HEK293T (cell line): ENCODE measurements around the gene DERL3.

Source experiments
- CTCF ChIA-PET: fragments of 350-600 bp; formaldehyde crosslinking; extraction: SDS; loops from one replicate; lab custom pipeline; 2021; ENCODE audit warnings: antibody characterized with exemption, inconsistent platforms; lab: Yijun Ruan, JAX
- POLR2A ChIA-PET: fragments of 350-600 bp; formaldehyde crosslinking; extraction: SDS; loops from one replicate; lab custom pipeline; 2020; ENCODE audit warnings: antibody characterized with exemption, inconsistent platforms; lab: Yijun Ruan, JAX
- DNase-seq: peaks from one replicate; pipeline ENCODE4 v3.0.0; 2012; ENCODE audit warnings: mixed read lengths; ENCODE audit errors: extremely low spot score
- ARNT ChIP-seq: fragments of 450-650 bp; IDR thresholded peaks from 2 replicates; pipeline ENCODE4 v1.6.1; 2017; ENCODE audit warnings: mild to moderate bottlenecking
- BHLHE40 ChIP-seq: fragments of 450-650 bp; IDR thresholded peaks from 2 replicates; pipeline ENCODE4 v1.6.1; 2016; ENCODE audit warnings: mild to moderate bottlenecking, moderate library complexity, borderline replicate concordance
- CTBP1 ChIP-seq: fragments of 450-650 bp; IDR thresholded peaks from 2 replicates; pipeline ENCODE4 v1.6.1; 2016; ENCODE audit warnings: borderline replicate concordance
- ELF4 ChIP-seq: fragments of 450-650 bp; IDR thresholded peaks from 2 replicates; pipeline ENCODE4 v1.6.1; 2017; ENCODE audit warnings: antibody characterized with exemption
- FOXA1 ChIP-seq: fragments of 450-650 bp; IDR thresholded peaks from 2 replicates; pipeline ENCODE4 v1.6.1; 2016; ENCODE audit warnings: mild to moderate bottlenecking
- FOXK2 ChIP-seq: fragments of 450-650 bp; IDR thresholded peaks from 2 replicates; pipeline ENCODE4 v1.6.1; 2016; ENCODE audit warnings: mild to moderate bottlenecking
- FOXM1 ChIP-seq: fragments of 450-650 bp; IDR thresholded peaks from 2 replicates; pipeline ENCODE4 v1.6.1; 2017; ENCODE audit warnings: mild to moderate bottlenecking, borderline replicate concordance
- HDGF ChIP-seq: fragments of 450-650 bp; IDR thresholded peaks from 2 replicates; pipeline ENCODE4 v1.6.1; 2017; ENCODE audit warnings: antibody characterized with exemption, borderline replicate concordance
- L3MBTL2 ChIP-seq: fragments of 450-650 bp; conservative IDR thresholded peaks from 2 replicates; pipeline ENCODE4 v1.6.1; 2016; ENCODE audit warnings: mild to moderate bottlenecking
- LEF1 ChIP-seq: fragments of 450-650 bp; IDR thresholded peaks from 2 replicates; pipeline ENCODE4 v1.6.1; 2017; ENCODE audit warnings: mild to moderate bottlenecking, borderline replicate concordance
- NFRKB ChIP-seq: fragments of 450-650 bp; IDR thresholded peaks from 2 replicates; pipeline ENCODE4 v1.6.1; 2016; ENCODE audit warnings: mild to moderate bottlenecking, moderate library complexity
- PKNOX1 ChIP-seq: fragments of 450-650 bp; IDR thresholded peaks from 2 replicates; pipeline ENCODE4 v1.6.1; 2016
- SP1 ChIP-seq: fragments of 450-650 bp; IDR thresholded peaks from 2 replicates; pipeline ENCODE4 v1.6.1; 2017
- SUZ12 ChIP-seq: fragments of 450-650 bp; IDR thresholded peaks from 2 replicates; pipeline ENCODE4 v1.6.1; 2016; ENCODE audit warnings: mild to moderate bottlenecking
- TARDBP ChIP-seq: fragments of 450-650 bp; IDR thresholded peaks from 2 replicates; pipeline ENCODE4 v1.6.1; 2016
- ZNF384 ChIP-seq: fragments of 450-650 bp; IDR thresholded peaks from 2 replicates; pipeline ENCODE4 v1.6.1; 2016

The DERL3 gene

GRCh38 chr22:23847991-23848864 lies 9.4 kb upstream of the DERL3 start:
- TF ChIP-seq ZNF384 (no peak), TARDBP (no peak)
- DNase-seq = no peak
- ChIA-PET CTCF (interaction anchor here (0.7 kb wide), 1 partner anchor 16 kb away, joined by 3 read pairs; no protein-coding TSS in a partner anchor), POLR2A (interaction anchor here (2.4 kb wide), 1 partner anchor 9 kb away, joined by 20 read pairs; the partner anchor contains the start of gene SLC2A11)

- CTCF ChIA-PET = interaction anchor here (0.7 kb wide), 1 partner anchor 17 kb away, joined by 3 read pairs; no protein-coding TSS in a partner anchor
- TF ChIP-seq PKNOX1 (no peak), LEF1 (no peak), TARDBP (no peak), SUZ12 (no peak), HDGF (no peak), FOXM1 (no peak), CTBP1 (no peak), BHLHE40 (no peak), ARNT (no peak), FOXK2 (no peak), NFRKB (no peak), FOXA1 (no peak), ELF4 (no peak), SP1 (no peak), L3MBTL2 (no peak)
- POLR2A ChIA-PET = interaction anchor here (2.4 kb wide), 1 partner anchor 10 kb away, joined by 20 read pairs; the partner anchor contains the start of gene SLC2A11
- DNase-seq = no peak
Observed at GRCh38 chr22:23847310-23847920, 8.6 kb upstream of the DERL3 start.

GRCh38 chr22:23846081-23846469 lies 7.3 kb upstream of the DERL3 start:
- no peak for TF ChIP-seq NFRKB
- no peak for TF ChIP-seq ELF4
- no peak for TF ChIP-seq BHLHE40
- TF ChIP-seq SP1 = no peak
- no peak for TF ChIP-seq ZNF384
- no peak for TF ChIP-seq SUZ12
- no peak for TF ChIP-seq CTBP1
- no peak for TF ChIP-seq ARNT
- no peak for TF ChIP-seq PKNOX1
- no peak for TF ChIP-seq FOXA1
- no peak for TF ChIP-seq FOXK2
- no peak for TF ChIP-seq HDGF
- TF ChIP-seq LEF1 = no peak
- no peak for TF ChIP-seq L3MBTL2
- TF ChIP-seq FOXM1 = no peak
- TF ChIP-seq TARDBP = no peak
- CTCF ChIA-PET = interaction anchor here (0.9 to 1.4 kb wide), 2 partner anchors 12 to 78 kb away, joined by 3 to 5 read pairs; partner anchors contain the start of genes CHCHD10 and SLC2A11
- no peak for DNase-seq
- POLR2A ChIA-PET = interaction anchor here (0.8 to 3.1 kb wide), 5 partner anchors 12 to 79 kb away, joined by 3 to 48 read pairs (median 5); partner anchors contain the start of gene SLC2A11

GRCh38 chr22:23845265-23846080 lies 6.7 kb upstream of the DERL3 start:
- POLR2A ChIA-PET = interaction anchor here (0.8 to 3.1 kb wide), 5 partner anchors 13 to 79 kb away, joined by 3 to 48 read pairs (median 5); partner anchors contain the start of gene SLC2A11
- DNase-seq = no peak
- TF ChIP-seq FOXM1 (no peak), FOXK2 (no peak), TARDBP (no peak), SUZ12 (no peak), PKNOX1 (no peak), BHLHE40 (no peak), ZNF384 (no peak), FOXA1 (no peak), ELF4 (no peak), ARNT (no peak), NFRKB (no peak), SP1 (no peak), LEF1 (no peak), CTBP1 (no peak), L3MBTL2 (no peak), HDGF (no peak)
- CTCF ChIA-PET = interaction anchor here (0.9 to 1.4 kb wide), 3 partner anchors 12 to 78 kb away, joined by 3 to 5 read pairs (median 3); partner anchors contain the start of genes CHCHD10 and SLC2A11
